Left forelimb (tissue), 1 donor: ENCODE results near the gene CTNNA1.
A peak's percentile ranks its signal among the peaks of the same experiment; 100 is the strongest.
"Not testable (repeated sequence)": the region's sequence is repeated elsewhere in the genome, so short reads cannot be mapped to it uniquely, and the experiment has no call there.

Source experiments
- DNase-seq: peaks from one replicate; pipeline ENCODE4 v3.0.0-alpha.2; 2018; ENCODE audit warnings: low spot score

CTNNA1 gene

DNA sequence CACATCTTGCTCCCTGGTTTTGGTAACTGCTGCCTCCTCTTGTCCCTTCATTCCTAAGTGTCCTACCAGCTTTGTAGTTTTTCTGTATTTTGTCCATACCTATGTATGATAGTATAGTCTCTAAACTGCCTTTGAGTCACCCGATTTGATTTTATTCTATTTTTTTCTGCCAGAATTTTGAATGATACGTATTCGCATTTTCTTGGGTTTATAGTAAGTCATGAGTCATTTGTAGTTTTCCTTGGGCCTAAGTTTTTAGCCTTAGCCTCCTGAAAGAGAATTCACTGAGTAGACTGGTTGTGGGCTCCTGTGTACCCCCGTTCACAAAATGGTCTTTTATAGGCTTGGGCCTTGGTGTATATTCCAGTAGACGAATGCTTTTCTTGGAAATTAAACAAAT lies 62.3 kb downstream of the CTNNA1 start:
- no peak for DNase-seq

GRCh38 chr5:138817241-138817640 lies 64.0 kb downstream of the CTNNA1 start:
- no peak for DNase-seq

DNA sequence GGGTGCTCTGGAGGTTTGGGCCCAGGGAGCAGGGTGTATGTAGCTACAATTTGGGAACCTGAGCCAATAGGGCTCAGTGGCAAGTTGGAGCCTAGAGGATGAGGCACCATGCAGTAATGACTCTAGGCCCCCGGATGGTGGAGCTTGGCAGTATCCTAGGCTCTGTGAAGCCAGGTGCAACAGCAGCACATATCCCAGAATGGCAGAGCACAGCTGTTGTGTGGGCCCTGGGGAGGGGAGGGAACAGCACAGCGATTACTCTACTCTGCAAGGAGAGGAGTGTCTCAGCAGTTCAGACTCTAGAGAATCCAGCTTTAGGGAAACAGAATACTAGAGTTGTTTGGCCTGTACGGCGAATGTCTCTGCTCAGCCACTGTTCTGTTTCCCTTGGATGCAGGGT lies 65.9 kb downstream of the CTNNA1 start:
- peak; percentile 70 for DNase-seq

- no peak for DNase-seq
Measured at GRCh38 chr5:138820695-138821094, 67.5 kb downstream of the CTNNA1 start.

- no peak for DNase-seq
Measured at GRCh38 chr5:138824516-138824915, 71.3 kb downstream of the CTNNA1 start.

- DNase-seq, result no peak
Measured at GRCh38 chr5:138824924-138825863, 72.0 kb downstream of the CTNNA1 start.

- DNase-seq, result no peak
Measured at GRCh38 chr5:138828556-138828955, 75.3 kb downstream of the CTNNA1 start.

GRCh38 chr5:138829341-138829740 lies 76.1 kb downstream of the CTNNA1 start:
- no peak for DNase-seq

DNA sequence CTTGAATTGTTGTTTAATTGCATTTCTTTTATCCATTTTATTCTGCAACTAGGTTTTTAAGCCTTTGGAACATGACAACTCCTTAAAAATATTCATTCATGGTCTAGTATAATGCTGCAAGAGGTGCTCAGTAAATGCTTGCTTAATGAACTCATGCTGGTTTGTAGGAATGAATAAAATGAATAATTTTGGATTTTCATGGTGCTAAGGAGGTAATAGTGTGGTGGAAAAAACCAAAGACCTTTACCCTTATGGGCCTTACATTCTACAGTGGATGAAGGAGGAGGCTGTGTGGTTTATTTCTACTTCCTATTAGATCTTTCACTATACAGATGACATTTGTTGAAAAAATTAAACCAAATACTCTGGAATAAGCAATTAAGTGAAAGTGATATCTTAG lies 78.5 kb downstream of the CTNNA1 start:
- DNase-seq, result no peak

DNA sequence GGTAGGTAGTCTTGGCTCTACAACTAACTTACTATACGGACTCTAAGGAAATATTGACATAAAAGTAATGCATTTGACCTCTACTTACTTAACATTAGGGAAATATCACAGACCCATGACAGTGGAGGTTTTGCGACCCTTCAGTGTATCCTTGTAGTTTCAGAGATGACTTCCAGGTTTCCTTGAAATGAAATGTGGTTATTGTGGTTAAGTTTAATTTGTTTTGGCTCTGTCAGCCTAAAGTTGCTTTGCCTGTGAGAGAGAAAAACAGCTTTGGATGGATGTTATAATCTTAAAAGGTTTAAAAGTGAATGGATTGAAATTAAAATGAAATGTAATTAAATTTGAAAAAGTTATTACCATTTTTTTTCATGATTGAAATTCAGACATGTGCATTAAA lies 79.0 kb downstream of the CTNNA1 start:
- DNase-seq, result no peak

GRCh38 chr5:138833080-138833479 lies 79.9 kb downstream of the CTNNA1 start:
- DNase-seq, result no peak

GRCh38 chr5:138833726-138834480 lies 80.7 kb downstream of the CTNNA1 start:
- no peak for DNase-seq

DNA sequence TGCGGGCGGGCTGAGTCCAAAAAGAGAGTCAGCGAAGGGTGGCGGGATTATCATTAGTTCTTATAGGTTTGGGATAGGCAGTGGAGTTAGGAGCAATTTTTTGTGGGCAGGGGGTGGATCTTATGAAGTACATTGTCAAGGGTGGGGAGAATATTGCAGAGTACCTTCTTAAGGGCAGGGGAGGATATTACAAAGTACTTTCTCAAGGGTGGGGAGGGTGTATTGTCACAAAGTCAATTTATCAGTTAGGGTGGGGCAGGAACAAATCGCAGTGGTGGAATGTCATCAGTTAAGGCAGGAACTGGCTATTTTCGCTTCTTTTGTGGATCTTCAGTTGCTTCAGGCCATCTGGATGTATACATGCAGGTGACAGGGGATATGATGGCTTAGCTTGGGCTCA lies 81.6 kb downstream of the CTNNA1 start:
- DNase-seq, result not testable (repeated sequence)

GRCh38 chr5:138837160-138837559 lies 83.9 kb downstream of the CTNNA1 start:
- DNase-seq, result no peak

DNA sequence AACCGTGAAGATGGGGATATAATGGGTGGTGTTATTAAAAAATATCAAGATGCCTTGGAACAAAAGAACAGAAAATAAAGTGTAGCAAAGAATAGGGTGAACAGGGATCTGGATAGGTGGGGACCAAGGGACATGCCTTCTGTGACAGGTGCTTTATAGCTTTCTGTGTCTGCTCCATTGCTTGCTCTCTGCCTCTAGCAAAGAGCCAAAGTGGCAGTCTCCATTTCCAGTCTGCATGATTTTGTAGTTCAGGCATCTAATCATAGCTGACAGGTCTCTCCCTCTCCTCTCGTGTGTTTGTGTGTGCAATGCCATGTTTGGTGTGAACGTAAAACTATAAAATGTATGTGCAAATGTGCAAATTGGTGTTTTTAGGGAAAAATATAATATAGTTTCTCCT lies 86.9 kb downstream of the CTNNA1 start:
- no peak for DNase-seq

DNA sequence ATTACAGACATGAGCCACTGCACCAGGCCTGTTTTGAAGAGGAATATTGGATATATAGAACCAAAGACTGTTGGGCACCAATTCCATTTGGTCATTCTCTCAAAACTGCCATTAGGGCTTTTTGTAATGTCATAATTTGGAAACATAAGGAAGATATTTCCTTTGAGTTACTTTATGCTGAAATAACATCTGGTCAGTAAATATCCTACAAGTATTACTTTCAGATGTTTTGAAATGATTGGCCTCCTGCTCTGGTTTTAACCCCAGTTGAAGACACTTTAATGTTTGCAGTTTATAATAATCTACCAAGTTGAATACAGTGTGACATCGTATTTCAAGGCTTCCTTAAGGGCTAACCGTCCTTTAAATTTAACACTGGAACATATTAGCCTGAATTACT lies 88.3 kb downstream of the CTNNA1 start:
- DNase-seq, result no peak

- no peak for DNase-seq
Measured at GRCh38 chr5:138843316-138844124, 90.3 kb downstream of the CTNNA1 start.

DNA sequence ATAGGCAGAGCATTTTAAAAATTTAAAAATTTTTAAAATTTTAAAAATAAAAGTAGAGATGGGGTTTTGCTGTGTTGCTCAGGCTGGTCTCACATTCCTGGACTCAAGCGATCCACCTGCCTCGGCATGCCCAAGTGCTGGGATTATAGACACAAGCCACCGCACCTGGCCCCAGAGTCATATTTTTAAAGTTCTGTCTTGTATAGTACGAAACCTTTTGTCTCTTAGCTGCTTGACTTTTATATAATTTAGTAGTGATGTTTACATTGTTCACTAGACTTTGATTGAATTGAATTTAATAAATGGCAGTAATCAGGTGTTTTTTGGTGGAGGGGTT lies 90.9 kb downstream of the CTNNA1 start:
- no peak for DNase-seq

DNA sequence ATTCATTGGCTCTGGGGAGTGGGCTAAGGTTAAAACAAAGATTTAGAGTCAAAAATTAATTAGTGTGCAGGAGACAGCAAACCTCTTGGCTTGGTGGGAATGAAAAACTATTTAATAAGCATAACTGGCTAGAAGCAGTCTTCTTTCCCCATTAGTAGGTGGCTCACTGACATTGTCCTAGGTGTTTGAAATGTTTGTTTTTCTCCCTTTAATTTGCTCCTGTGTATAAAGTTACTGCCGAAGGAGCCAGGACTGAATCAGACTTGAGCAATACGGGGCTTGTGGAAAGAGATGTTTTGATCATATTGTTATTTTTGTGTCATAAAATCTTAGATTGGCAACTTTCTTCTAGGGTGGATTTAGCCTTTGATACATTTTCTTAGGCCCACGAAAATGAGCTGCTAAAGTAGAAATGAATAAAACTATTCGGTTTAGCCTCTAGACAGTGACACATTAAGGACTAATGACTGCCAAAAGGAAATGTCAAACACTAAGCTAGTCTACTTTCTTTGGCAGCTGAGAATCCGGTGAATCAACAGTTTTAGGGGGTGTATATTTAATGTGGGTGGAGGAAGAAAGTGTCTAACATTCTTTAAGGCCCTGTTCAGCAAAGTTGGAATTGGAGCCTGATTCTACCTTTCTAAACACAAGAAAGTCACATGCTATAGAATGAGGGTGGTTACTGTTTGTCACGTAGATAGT lies 91.7 kb downstream of the CTNNA1 start:
- no peak for DNase-seq

- no peak for DNase-seq
Measured at GRCh38 chr5:138849439-138849838, 96.2 kb downstream of the CTNNA1 start.

DNA sequence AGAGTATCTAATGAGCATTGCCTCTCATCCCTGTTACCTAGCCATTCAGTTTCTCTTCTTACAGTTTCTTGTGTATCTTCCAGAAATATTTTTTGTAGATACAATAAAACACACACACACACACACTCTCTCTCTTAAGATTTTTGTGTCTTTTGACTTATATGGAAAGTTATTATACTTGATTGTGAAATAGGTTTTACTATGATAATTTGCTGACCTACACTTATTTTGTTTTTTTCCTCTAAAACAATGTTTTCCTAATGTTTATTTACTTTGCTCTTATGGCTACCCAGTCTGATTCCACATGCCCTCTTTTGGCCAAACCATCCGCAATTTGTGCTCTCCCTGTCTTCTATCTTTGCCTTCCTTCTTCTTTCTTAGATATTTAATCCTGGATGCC lies 96.7 kb downstream of the CTNNA1 start:
- DNase-seq, result no peak
